ENCODE results near the gene CAND2.
"Not testable (repeated sequence)": the region's sequence is repeated elsewhere in the genome, so short reads cannot be mapped to it uniquely, and the experiment has no call there.

Gene CAND2

GRCh38 chr3:12785096-12785495 is 11.4 kb upstream of the CAND2 start:
- Histone ChIP-seq H3K36me3 (ENCODE audit: control insufficient read depth in 1 of 2, insufficient read depth in 2 of 2, low read length in 2 of 2) (no peaks in the 10 kb centered on the region), H3K9me3 (ENCODE audit: control insufficient read depth in 1 of 2, low read length in 2 of 2) (no peaks in the 10 kb centered on the region), H3K4me1 (ENCODE audit: control insufficient read depth in 1 of 2, insufficient read depth in 2 of 2, low read length in 2 of 2) (no peaks in the 10 kb centered on the region), H3K4me3 (ENCODE audit: low read depth in 1 of 2, low read length in 2 of 2) (no peak overlapping the region), H3K27me3 (ENCODE audit: control insufficient read depth in 1 of 2, insufficient read depth in 2 of 2, low read length in 2 of 2) (no peaks in the 10 kb centered on the region), H3K9ac (ENCODE audit: low read depth in 1 of 2, low read length in 2 of 2) (no peak overlapping the region), H3K27ac (ENCODE audit: low read depth, low read length) (no peak overlapping the region)

- not testable (repeated sequence) for H3K4me1 ChIP-seq (ENCODE audit: control insufficient read depth in 1 of 2, insufficient read depth in 2 of 2, low read length in 2 of 2); H3K27me3 ChIP-seq (ENCODE audit: control insufficient read depth in 1 of 2, insufficient read depth in 2 of 2, low read length in 2 of 2)
Observed at GRCh38 chr3:12787346-12787745, 9.1 kb upstream of the CAND2 start.

GRCh38 chr3:12787967-12788690 is 8.4 kb upstream of the CAND2 start:
- not testable (repeated sequence) for H3K27ac ChIP-seq (ENCODE audit: low read depth, low read length); H3K27me3 ChIP-seq (ENCODE audit: control insufficient read depth in 1 of 2, insufficient read depth in 2 of 2, low read length in 2 of 2); H3K9ac ChIP-seq (ENCODE audit: low read depth in 1 of 2, low read length in 2 of 2); H3K4me3 ChIP-seq (ENCODE audit: low read depth in 1 of 2, low read length in 2 of 2); H3K4me1 ChIP-seq (ENCODE audit: control insufficient read depth in 1 of 2, insufficient read depth in 2 of 2, low read length in 2 of 2); H3K36me3 ChIP-seq (ENCODE audit: control insufficient read depth in 1 of 2, insufficient read depth in 2 of 2, low read length in 2 of 2); H3K9me3 ChIP-seq (ENCODE audit: control insufficient read depth in 1 of 2, low read length in 2 of 2)

More at GRCh38 chr3:12787346-12787745, 9.1 kb upstream of the CAND2 start:
- H3K9ac ChIP-seq (ENCODE audit: low read depth in 1 of 2, low read length in 2 of 2); H3K27ac ChIP-seq (ENCODE audit: low read depth, low read length); H3K4me3 ChIP-seq (ENCODE audit: low read depth in 1 of 2, low read length in 2 of 2); H3K36me3 ChIP-seq (ENCODE audit: control insufficient read depth in 1 of 2, insufficient read depth in 2 of 2, low read length in 2 of 2); H3K9me3 ChIP-seq (ENCODE audit: control insufficient read depth in 1 of 2, low read length in 2 of 2): not testable (repeated sequence)

- Histone ChIP-seq H3K4me3 (ENCODE audit: low read depth in 1 of 2, low read length in 2 of 2) (no peak overlapping the region), H3K27me3 (ENCODE audit: control insufficient read depth in 1 of 2, insufficient read depth in 2 of 2, low read length in 2 of 2) (peaks cover 0 to 6% of the 10 kb centered on the region in 2 donors), H3K27ac (ENCODE audit: low read depth, low read length) (no peak overlapping the region), H3K9me3 (ENCODE audit: control insufficient read depth in 1 of 2, low read length in 2 of 2) (no peaks in the 10 kb centered on the region), H3K9ac (ENCODE audit: low read depth in 1 of 2, low read length in 2 of 2) (no peak overlapping the region), H3K36me3 (ENCODE audit: control insufficient read depth in 1 of 2, insufficient read depth in 2 of 2, low read length in 2 of 2) (no peaks in the 10 kb centered on the region), H3K4me1 (ENCODE audit: control insufficient read depth in 1 of 2, insufficient read depth in 2 of 2, low read length in 2 of 2) (peaks cover 6% of the 10 kb centered on the region in 2 donors)
Observed at GRCh38 chr3:12791430-12791829, 5.0 kb upstream of the CAND2 start.

- Histone ChIP-seq H3K4me3 (ENCODE audit: low read depth in 1 of 2, low read length in 2 of 2) (no peak overlapping the region), H3K9ac (ENCODE audit: low read depth in 1 of 2, low read length in 2 of 2) (no peak overlapping the region), H3K4me1 (ENCODE audit: control insufficient read depth in 1 of 2, insufficient read depth in 2 of 2, low read length in 2 of 2) (peaks cover 6% of the 10 kb centered on the region in 2 donors), H3K9me3 (ENCODE audit: control insufficient read depth in 1 of 2, low read length in 2 of 2) (no peaks in the 10 kb centered on the region), H3K36me3 (ENCODE audit: control insufficient read depth in 1 of 2, insufficient read depth in 2 of 2, low read length in 2 of 2) (no peaks in the 10 kb centered on the region), H3K27ac (ENCODE audit: low read depth, low read length) (no peak overlapping the region), H3K27me3 (ENCODE audit: control insufficient read depth in 1 of 2, insufficient read depth in 2 of 2, low read length in 2 of 2) (peaks cover 0 to 6% of the 10 kb centered on the region in 2 donors)
Observed at GRCh38 chr3:12793701-12794100, 2.8 kb upstream of the CAND2 start.

- Histone ChIP-seq H3K36me3 (ENCODE audit: control insufficient read depth in 1 of 2, insufficient read depth in 2 of 2, low read length in 2 of 2) (no peaks in the 10 kb centered on the region), H3K4me3 (ENCODE audit: low read depth in 1 of 2, low read length in 2 of 2) (peak overlapping the region in 1 of 2 donors; percentile 68), H3K9me3 (ENCODE audit: control insufficient read depth in 1 of 2, low read length in 2 of 2) (no peaks in the 10 kb centered on the region), H3K4me1 (ENCODE audit: control insufficient read depth in 1 of 2, insufficient read depth in 2 of 2, low read length in 2 of 2) (peaks cover 6% of the 10 kb centered on the region in 2 donors), H3K27me3 (ENCODE audit: control insufficient read depth in 1 of 2, insufficient read depth in 2 of 2, low read length in 2 of 2) (peaks cover 0 to 6% of the 10 kb centered on the region in 2 donors), H3K27ac (ENCODE audit: low read depth, low read length) (no peak overlapping the region), H3K9ac (ENCODE audit: low read depth in 1 of 2, low read length in 2 of 2) (no peak overlapping the region)
Observed at GRCh38 chr3:12797124-12797891, 828 bp downstream of the CAND2 start.

- Histone ChIP-seq H3K4me3 (ENCODE audit: low read depth in 1 of 2, low read length in 2 of 2) (no peak overlapping the region), H3K27me3 (ENCODE audit: control insufficient read depth in 1 of 2, insufficient read depth in 2 of 2, low read length in 2 of 2) (peaks cover 0 to 6% of the 10 kb centered on the region in 2 donors), H3K4me1 (ENCODE audit: control insufficient read depth in 1 of 2, insufficient read depth in 2 of 2, low read length in 2 of 2) (peaks cover 6% of the 10 kb centered on the region in 2 donors), H3K36me3 (ENCODE audit: control insufficient read depth in 1 of 2, insufficient read depth in 2 of 2, low read length in 2 of 2) (no peaks in the 10 kb centered on the region), H3K9ac (ENCODE audit: low read depth in 1 of 2, low read length in 2 of 2) (no peak overlapping the region), H3K27ac (ENCODE audit: low read depth, low read length) (no peak overlapping the region), H3K9me3 (ENCODE audit: control insufficient read depth in 1 of 2, low read length in 2 of 2) (no peaks in the 10 kb centered on the region)
Observed at GRCh38 chr3:12797892-12798558, 1.5 kb downstream of the CAND2 start.

GRCh38 chr3:12798559-12799179 is 2.2 kb downstream of the CAND2 start:
- no peak overlapping the region for H3K9ac ChIP-seq (ENCODE audit: low read depth in 1 of 2, low read length in 2 of 2)
- no peaks in the 10 kb centered on the region for H3K9me3 ChIP-seq (ENCODE audit: control insufficient read depth in 1 of 2, low read length in 2 of 2)
- H3K27ac ChIP-seq (ENCODE audit: low read depth, low read length), result no peak overlapping the region
- H3K27me3 ChIP-seq (ENCODE audit: control insufficient read depth in 1 of 2, insufficient read depth in 2 of 2, low read length in 2 of 2), result peaks cover 0 to 6% of the 10 kb centered on the region in 2 donors
- no peak overlapping the region for H3K4me3 ChIP-seq (ENCODE audit: low read depth in 1 of 2, low read length in 2 of 2)
- peaks cover 0 to 4% of the 10 kb centered on the region in 2 donors for H3K36me3 ChIP-seq (ENCODE audit: control insufficient read depth in 1 of 2, insufficient read depth in 2 of 2, low read length in 2 of 2)
- H3K4me1 ChIP-seq (ENCODE audit: control insufficient read depth in 1 of 2, insufficient read depth in 2 of 2, low read length in 2 of 2), result peaks cover 6% of the 10 kb centered on the region in 2 donors

- H3K36me3 ChIP-seq (ENCODE audit: control insufficient read depth in 1 of 2, insufficient read depth in 2 of 2, low read length in 2 of 2), result peaks cover 0 to 7% of the 10 kb centered on the region in 2 donors
- H3K27me3 ChIP-seq (ENCODE audit: control insufficient read depth in 1 of 2, insufficient read depth in 2 of 2, low read length in 2 of 2), result peaks cover 0 to 6% of the 10 kb centered on the region in 2 donors
- no peak overlapping the region for H3K4me3 ChIP-seq (ENCODE audit: low read depth in 1 of 2, low read length in 2 of 2)
- no peaks in the 10 kb centered on the region for H3K9me3 ChIP-seq (ENCODE audit: control insufficient read depth in 1 of 2, low read length in 2 of 2)
- no peak overlapping the region for H3K9ac ChIP-seq (ENCODE audit: low read depth in 1 of 2, low read length in 2 of 2)
- peaks cover 6% of the 10 kb centered on the region in 2 donors for H3K4me1 ChIP-seq (ENCODE audit: control insufficient read depth in 1 of 2, insufficient read depth in 2 of 2, low read length in 2 of 2)
- no peak overlapping the region for H3K27ac ChIP-seq (ENCODE audit: low read depth, low read length)
Observed at GRCh38 chr3:12799525-12800440, 3.3 kb downstream of the CAND2 start.
